IMR-90 (cell line): ENCODE results near the gene VGF. TPM values are rescaled to one million over a fixed set of nuclear protein-coding genes. Genes with fewer than 3 reads are reported as not detected.
A peak's percentile ranks its signal among the peaks of the same experiment; 100 is the strongest.

Source experiments
- ATAC-seq: fragments of 200-7000 bp; cut with Tn5 transposase; 2 replicates; pipeline ENCODE4 v1.9.1; 2020; ENCODE audit warnings: low read depth, mild to moderate bottlenecking, moderate library complexity
- BruUV-seq: library from RNA; stranded (reverse); fragments of 400-500 nt; replicated peaks from 2 replicates; lab custom pipeline; 2021; lab: Mats Ljungman, UMichigan
- CTCF ChIA-PET: fragments of 300-600 bp; formaldehyde crosslinking; extraction: SDS; loops from one replicate; lab custom pipeline; 2021; ENCODE audit warnings: antibody characterized with exemption; lab: Yijun Ruan, JAX
- POLR2A ChIA-PET: fragments of 300-600 bp; sonication (Branson Sonifier 250); formaldehyde crosslinking; loops from one replicate; lab custom pipeline; 2022; ENCODE audit warnings: antibody characterized with exemption; ENCODE audit not compliant: unreplicated experiment; lab: Charles Lee
- DNase-seq: peaks from one replicate; pipeline ENCODE4 v3.0.0; 2013
- H2AFZ ChIP-seq: replicated peaks from 2 replicates; pipeline ENCODE3; 2013; ENCODE audit warnings: low read length, mild to moderate bottlenecking; ENCODE audit not compliant: poor library complexity
- H2AK5ac ChIP-seq: 2 replicates; pipeline ENCODE4 v1.6.1; 2013; ENCODE audit warnings: low read depth, low read length, inconsistent platforms
- H2AK9ac ChIP-seq: replicated peaks from 2 replicates; pipeline ENCODE3; 2013; ENCODE audit warnings: mild to moderate bottlenecking, low read depth, low read length, moderate library complexity; ENCODE audit not compliant: poor library complexity
- H2BK120ac ChIP-seq: 2 replicates; pipeline ENCODE4 v1.6.1; 2013; ENCODE audit warnings: low read depth, low read length, inconsistent platforms
- H2BK15ac ChIP-seq: 3 replicates; pipeline ENCODE4 v1.6.1; 2013; ENCODE audit warnings: low read depth, low read length, inconsistent platforms
- H2BK20ac ChIP-seq: 2 replicates; pipeline ENCODE4 v1.6.1; 2013; ENCODE audit warnings: low read depth, mild to moderate bottlenecking, inconsistent platforms, low read length, moderate library complexity
- H2BK5ac ChIP-seq: 2 replicates; pipeline ENCODE4 v1.6.1; 2013; ENCODE audit warnings: mild to moderate bottlenecking, low read depth, low read length, inconsistent platforms; ENCODE audit not compliant: poor library complexity, severe bottlenecking
- H3K14ac ChIP-seq: replicated peaks from 2 replicates; pipeline ENCODE4 v1.6.1; 2013; ENCODE audit warnings: low read depth, low read length, inconsistent platforms
- H3K18ac ChIP-seq: 2 replicates; pipeline ENCODE4 v1.6.1; 2013; ENCODE audit warnings: low read depth, low read length, control low read depth
- H3K23ac ChIP-seq: 2 replicates; pipeline ENCODE4 v1.6.1; 2013; ENCODE audit warnings: low read depth, low read length, inconsistent platforms
- H3K27ac ChIP-seq: 2 replicates; pipeline ENCODE4 v1.5.1; 2013; ENCODE audit warnings: mild to moderate bottlenecking, control low read depth, low read length; ENCODE audit not compliant: insufficient read depth
- H3K27me3 ChIP-seq: 2 replicates; pipeline ENCODE4 v1.6.1; 2013; ENCODE audit warnings: low read length; ENCODE audit not compliant: control insufficient read depth, insufficient read depth
- H3K36me3 ChIP-seq: 2 replicates; pipeline ENCODE4 v1.6.1; 2013; ENCODE audit warnings: low read length, mixed read lengths; ENCODE audit not compliant: control insufficient read depth, insufficient read depth
- H3K4ac ChIP-seq: 2 replicates; pipeline ENCODE4 v1.6.1; 2013; ENCODE audit warnings: low read depth, low read length, inconsistent platforms
- H3K4me1 ChIP-seq: 2 replicates; pipeline ENCODE4 v1.6.1; 2013; ENCODE audit warnings: low read length, mixed read lengths; ENCODE audit not compliant: control insufficient read depth, insufficient read depth
- H3K4me2 ChIP-seq: 2 replicates; pipeline ENCODE4 v1.6.1; 2013; ENCODE audit warnings: low read depth, mild to moderate bottlenecking, control low read depth, low read length, moderate library complexity
- H3K4me3 ChIP-seq: 2 replicates; pipeline ENCODE4 v1.5.1; 2013; ENCODE audit warnings: low read depth, mild to moderate bottlenecking, control low read depth, low read length, moderate library complexity; ENCODE audit not compliant: insufficient read depth
- H3K56ac ChIP-seq: 2 replicates; pipeline ENCODE4 v1.6.1; 2013; ENCODE audit warnings: low read length, inconsistent platforms; ENCODE audit not compliant: insufficient read depth; ENCODE audit errors: extremely low read depth
- H3K79me1 ChIP-seq, 2 experiments: 2 replicates each; pipeline ENCODE4 v1.6.1; 2013; ENCODE audit warnings: low read length in 2 of 2, inconsistent platforms in 1 of 2, low read depth in 1 of 2
- H3K9ac ChIP-seq: 2 replicates; pipeline ENCODE4 v1.6.1; 2013; ENCODE audit warnings: low read depth, low read length, control low read depth
- H3K9me1 ChIP-seq: 2 replicates; pipeline ENCODE4 v1.6.1; 2013; ENCODE audit warnings: low read length, inconsistent platforms; ENCODE audit not compliant: insufficient read depth
- H3K9me3 ChIP-seq: 2 replicates; pipeline ENCODE4 v1.6.1; 2013; ENCODE audit warnings: low read length; ENCODE audit not compliant: control insufficient read depth, insufficient read depth
- H4K20me1 ChIP-seq: 2 replicates; pipeline ENCODE4 v1.6.1; 2013; ENCODE audit warnings: low read length, inconsistent platforms; ENCODE audit not compliant: insufficient read depth
- H4K5ac ChIP-seq: 2 replicates; pipeline ENCODE4 v1.6.1; 2013; ENCODE audit warnings: mild to moderate bottlenecking, low read depth, low read length, control low read depth
- H4K8ac ChIP-seq, 2 experiments: 2 replicates each; pipeline ENCODE4 v1.6.1; 2013; ENCODE audit warnings: low read depth in 2 of 2, low read length in 2 of 2, control low read depth in 1 of 2, inconsistent platforms in 1 of 2
- H4K91ac ChIP-seq: 2 replicates; pipeline ENCODE4 v1.6.1; 2013; ENCODE audit warnings: low read depth, low read length, inconsistent platforms; ENCODE audit not compliant: insufficient read depth
- CEBPB ChIP-seq: IDR thresholded peaks from 2 replicates; pipeline ENCODE4 v1.6.1; 2012; ENCODE audit warnings: low read depth, low read length, improper control_type of control experiment
- FOS ChIP-seq: fragments of 150-350 bp; IDR thresholded peaks from 2 replicates; pipeline ENCODE4 v1.6.1; 2016; ENCODE audit warnings: low read depth, low read length
- SMC3 ChIP-seq: fragments of 150-350 bp; IDR thresholded peaks from 2 replicates; pipeline ENCODE4 v1.6.1; 2016; ENCODE audit warnings: low read depth, mild to moderate bottlenecking, antibody characterized with exemption, low read length, moderate library complexity
- WGBS, 2 experiments: methylation state at CpG; one replicate each; pipeline versions ENCODE4 v1.1.5 to v1.1.7; 2013; ENCODE audit warnings: missing lambda C conversion rate in 2 of 2; ENCODE audit not compliant: insufficient read length in 1 of 2; ENCODE audit errors: extremely low coverage in 2 of 2; 5-methylcytosine and 5-hydroxymethylcytosine counted together
- dilution Hi-C: fragments of 300-500 bp; cut with HindIII; formaldehyde crosslinking; loops from one replicate; pipeline ENCODE4 v1.14.3; 2018; ENCODE audit warnings: low sequenced_read_pairs; ENCODE audit not compliant: unreplicated experiment
- in situ Hi-C: fragments of 300-500 bp; cut with MboI; formaldehyde crosslinking; loops from 3 replicates; pipeline ENCODE4 v1.14.3; 2019; ENCODE audit warnings: low sequenced_read_pairs, inconsistent platforms, mixed read lengths
- intact Hi-C: fragments of 100-400 bp; cut with micrococcal nuclease; formaldehyde crosslinking; loops from 2 replicates; pipeline ENCODE4 v1.10.0; 2022
- polyA plus RNA-seq, 3 experiments: library from polyadenylated mRNA; depleted of rRNA; stranded (reverse); fragments of >200 nt; gene quantifications; 2 replicates each; pipeline ENCODE4 v1.2.3, GENCODE V29; 2012; ENCODE audit warnings: low replicate concordance in 1 of 3
- total RNA-seq: library from RNA; depleted of rRNA; stranded (reverse); fragments of >200 nt; gene quantifications from 2 replicates; pipeline ENCODE4 v1.2.3, GENCODE V29; 2012

The VGF gene
- total and polyA plus RNA-seq, 2 of the 4 experiments (the other 2 are of a cell fraction), result 0.18 to 0.50 TPM

- Histone ChIP-seq H4K20me1 (no peaks in the 10 kb centered on the region), H3K9ac (no peak overlapping the region), H2BK5ac (no peak overlapping the region), H3K18ac (no peak overlapping the region), H2BK120ac (no peak overlapping the region), H3K79me1 (peaks cover 10 to 21% of the 10 kb centered on the region in 2 experiments), H2BK15ac (no peak overlapping the region), H2AFZ (no peak overlapping the region), H2AK5ac (no peak overlapping the region), H3K4me1 (peaks cover 2% of the 10 kb centered on the region; the same call in 1 of the 2 replicates), H4K91ac (no peak overlapping the region), H3K4ac (no peak overlapping the region), H3K9me3 (no peaks in the 10 kb centered on the region), H3K4me2 (no peak overlapping the region), H2BK20ac (no peak overlapping the region), H3K23ac (no peak overlapping the region), H4K5ac (no peak overlapping the region), H2AK9ac (no peak overlapping the region), H3K4me3 (no peak overlapping the region), H3K36me3 (peaks cover 5% of the 10 kb centered on the region), H3K56ac (no peak overlapping the region), H3K14ac (no peak overlapping the region), H3K9me1 (no peaks in the 10 kb centered on the region; the same call in none of the 2 replicates), H3K27me3 (peaks cover 9% of the 10 kb centered on the region), H3K27ac (no peak overlapping the region), H4K8ac (no peak overlapping the region)
- dilution Hi-C loops, result no loop called here
- POLR2A ChIA-PET, result no interaction called here
- intact Hi-C loops, result no loop called here
- DNase-seq (no peak), ATAC-seq (no peak)
- CTCF ChIA-PET, result no interaction called here
- no peak for TF ChIP-seq FOS
- TF ChIP-seq CEBPB, result 0 out of 2 replicates have a peak, but pooled peaks have one; percentile 48
- no peak for TF ChIP-seq SMC3
- no TSS peak for BruUV-seq
- in situ Hi-C loops, result no loop called here
- no CpG with 5 or more reads among the region's 2 CpGs for WGBS, 2 experiments
Measured at GRCh38 chr7:101151908-101152651, 13.3 kb downstream of the VGF start.
